GM21619 (cell line): ENCODE results near the gene SHISA8.

Source experiments
- ATAC-seq: cut with Tn5 transposase; IDR thresholded peaks from one replicate; pipeline ENCODE4 v1.9.1; 2021; ENCODE audit not compliant: unreplicated experiment

The SHISA8 gene

DNA sequence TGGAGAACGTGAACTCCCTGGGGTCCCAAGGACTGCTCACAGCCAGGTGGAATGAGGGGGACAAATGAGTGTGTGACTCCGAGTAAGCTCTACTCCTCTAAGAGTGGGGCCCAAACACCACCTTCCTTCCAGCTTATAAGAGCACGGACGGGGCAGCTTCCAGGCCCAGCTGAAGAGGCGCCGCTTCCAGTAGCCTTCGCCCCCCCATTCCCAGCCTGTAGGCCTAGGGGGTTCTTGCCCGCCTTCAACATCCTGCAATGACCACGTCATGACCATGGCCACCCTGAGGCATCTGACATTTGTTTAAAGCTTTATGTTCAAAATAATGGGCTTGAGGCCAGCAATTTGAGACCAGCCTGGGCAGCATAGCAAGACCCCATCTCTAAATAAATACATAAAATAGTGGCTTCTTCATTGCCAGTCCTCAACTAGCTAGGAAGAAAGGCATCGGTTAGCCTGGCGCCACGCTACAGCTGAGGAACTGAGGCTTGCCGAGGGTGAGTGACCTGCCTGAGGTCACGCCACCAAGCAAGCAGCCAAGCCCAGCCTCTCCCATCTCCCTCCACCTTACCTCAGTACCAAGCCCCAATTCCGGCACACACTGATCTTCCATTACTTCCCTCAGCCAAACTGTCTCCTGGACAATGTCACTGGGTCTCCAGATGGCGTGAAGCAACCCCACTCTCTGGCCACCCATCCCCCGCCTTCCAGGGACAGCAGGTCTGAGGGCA lies 19.6 kb upstream of the SHISA8 start:
- no peak for ATAC-seq

DNA sequence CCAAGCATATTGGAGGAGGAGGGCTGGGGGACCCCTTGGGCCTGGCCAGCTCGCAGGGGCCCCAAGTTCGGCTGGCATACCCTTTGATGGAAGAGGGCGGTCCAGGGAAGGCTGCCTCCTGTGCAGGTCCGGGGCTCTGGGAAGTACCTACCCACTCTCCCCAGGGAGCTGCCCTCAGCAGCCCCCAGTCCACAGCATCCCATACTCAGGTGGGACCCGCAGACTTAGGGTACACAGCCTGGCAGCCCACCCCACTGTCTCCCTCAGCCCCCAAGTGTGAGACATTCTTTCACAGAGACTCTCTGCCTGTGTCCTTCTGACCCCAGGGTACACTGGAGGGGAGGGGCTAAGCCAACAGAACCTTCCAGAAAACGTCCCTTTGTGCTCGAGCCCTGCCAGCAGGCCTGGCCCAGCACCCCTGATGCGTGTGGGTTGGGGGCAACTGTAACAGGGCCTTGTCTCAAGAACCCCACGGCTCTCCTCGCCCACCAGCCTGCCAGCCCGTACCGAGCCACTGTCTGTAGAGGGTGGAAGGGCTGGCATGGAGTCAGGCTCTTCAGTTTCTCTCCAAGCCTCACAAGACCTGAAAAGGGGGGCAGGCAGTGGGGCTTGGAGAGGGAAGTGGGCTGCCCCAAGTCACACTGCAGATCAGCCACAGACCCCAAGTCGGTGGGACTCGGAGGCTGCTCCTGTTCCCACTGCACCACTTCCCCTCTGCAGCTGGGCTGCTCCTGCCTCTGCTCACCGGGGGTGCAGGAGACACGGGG lies 18.7 kb upstream of the SHISA8 start:
- ATAC-seq: no peak

DNA sequence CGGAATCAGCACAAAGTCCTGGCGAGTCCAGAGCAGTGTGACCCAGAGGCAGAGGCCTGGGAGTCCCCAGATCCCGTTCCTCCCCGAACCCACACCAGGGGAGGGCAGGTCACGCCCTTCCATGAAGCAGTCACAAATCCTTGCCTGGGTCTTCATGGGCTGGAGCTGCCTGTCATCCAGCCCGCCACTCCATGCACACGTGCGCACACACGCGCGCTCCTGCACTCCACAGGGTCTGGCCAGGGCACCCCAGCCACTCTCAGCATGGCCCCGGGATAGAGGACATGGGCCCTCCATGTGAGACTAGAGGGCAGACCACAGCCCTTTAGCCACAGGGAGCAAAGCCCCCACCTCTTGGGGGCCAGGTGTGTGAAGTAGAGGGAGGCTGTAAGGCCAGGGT lies 17.5 kb upstream of the SHISA8 start:
- no peak for ATAC-seq

DNA sequence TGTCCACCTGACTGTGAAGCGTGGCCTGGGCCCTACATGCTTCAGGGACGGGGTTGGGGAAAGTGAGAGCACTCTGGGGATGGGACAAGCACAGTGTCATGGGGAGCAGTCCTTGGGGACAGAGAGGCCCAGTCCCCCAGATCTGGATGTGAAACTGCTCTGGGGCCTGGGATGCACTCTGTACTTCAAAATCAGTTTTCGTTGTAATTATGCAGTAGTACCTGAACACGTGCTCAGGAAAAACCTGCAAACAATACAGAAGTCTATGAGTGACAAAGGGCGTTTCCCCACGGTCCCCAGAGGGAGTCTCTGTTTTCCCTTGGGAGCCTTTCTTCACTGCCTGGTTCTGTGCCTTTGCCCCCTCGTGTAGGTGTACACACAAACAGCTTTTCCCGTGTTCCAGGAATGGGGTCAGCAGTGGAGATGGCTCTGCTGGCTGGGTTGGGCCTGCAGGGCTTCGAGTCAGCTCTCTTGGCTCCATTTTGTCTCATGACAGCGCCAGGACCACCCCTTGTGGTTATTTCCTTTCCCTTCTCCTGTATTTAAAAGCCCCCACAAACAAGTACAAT lies 16.9 kb upstream of the SHISA8 start:
- peak; percentile 30 for ATAC-seq

DNA sequence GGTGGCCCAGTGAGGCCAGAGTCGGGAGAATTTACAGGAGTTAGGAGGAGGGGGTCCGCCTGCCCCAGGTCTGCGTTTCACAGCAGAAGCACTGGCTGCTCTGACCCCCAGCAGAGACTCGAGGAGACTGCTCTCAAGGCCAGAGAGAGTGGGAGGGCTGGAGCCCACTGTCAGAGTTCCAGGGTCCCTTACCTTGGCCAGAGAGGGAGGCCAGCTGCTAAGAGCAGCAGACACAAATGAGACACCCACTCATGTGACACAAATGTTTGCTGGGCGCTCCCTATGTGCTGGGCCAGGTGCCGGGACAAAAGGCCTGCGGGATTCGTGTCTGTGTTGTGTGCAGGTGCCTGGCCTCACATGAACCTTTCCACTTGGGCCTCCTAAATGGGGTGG lies 14.5 kb upstream of the SHISA8 start:
- ATAC-seq: no peak

DNA sequence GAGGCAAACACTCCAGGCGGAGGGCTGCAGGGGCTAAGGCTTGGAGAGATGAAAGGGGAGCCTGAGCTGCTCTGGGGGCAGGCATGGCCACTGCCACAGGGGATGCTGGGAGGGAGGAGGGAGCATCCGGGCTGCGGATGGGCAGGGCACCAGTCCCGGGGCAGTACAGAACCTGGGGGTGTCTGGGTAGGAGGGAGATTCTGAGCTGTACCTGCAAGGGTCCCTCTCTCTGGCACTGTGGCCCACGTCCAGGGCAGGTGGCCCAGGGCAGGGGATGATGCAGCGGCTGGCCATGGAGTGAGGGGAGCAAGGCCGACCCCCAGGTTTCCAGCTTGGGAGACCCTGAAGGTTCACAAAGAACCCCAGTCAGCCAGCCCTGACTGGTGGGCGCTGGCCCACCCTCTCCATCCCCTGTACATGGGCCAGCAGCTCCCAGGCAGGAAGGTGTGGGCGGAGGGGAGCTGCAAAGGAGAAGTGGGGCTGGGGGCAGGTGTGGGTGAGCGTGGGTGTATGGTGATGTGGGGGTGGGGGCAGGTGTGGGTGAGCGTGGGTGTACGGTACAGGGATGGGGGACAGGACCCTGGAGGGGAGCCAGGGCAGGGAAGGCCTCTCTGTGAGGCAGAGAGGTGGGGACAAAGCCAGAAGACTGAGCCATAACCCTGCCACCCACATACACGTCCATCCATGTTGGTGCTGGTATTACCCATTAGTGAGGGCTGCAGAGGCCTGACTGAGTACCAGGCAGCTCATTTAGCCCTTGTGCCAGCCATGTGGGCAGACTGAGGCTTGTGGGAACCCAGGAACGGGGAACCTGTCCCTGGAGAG lies 13.9 kb upstream of the SHISA8 start:
- no peak for ATAC-seq

DNA sequence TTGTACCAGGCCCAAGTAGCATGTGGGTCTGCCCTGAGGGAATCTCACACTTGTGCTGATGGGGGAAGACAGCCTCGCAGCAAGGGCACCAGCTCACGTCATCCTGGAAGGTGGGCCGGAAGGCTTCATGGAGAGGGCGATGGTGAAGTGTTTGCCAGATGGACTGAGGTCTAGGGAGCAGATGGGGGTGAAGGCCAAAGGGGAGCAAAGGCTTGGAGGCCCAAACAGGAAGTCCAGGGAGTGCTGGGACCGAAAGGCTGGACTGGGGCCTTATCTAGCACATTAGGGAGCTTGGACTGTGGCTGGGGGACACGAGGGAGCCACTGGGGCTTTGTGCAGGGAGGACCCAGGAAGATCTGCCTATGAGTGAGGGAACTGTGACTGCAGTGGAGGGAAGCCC lies 12.9 kb upstream of the SHISA8 start:
- ATAC-seq: no peak

DNA sequence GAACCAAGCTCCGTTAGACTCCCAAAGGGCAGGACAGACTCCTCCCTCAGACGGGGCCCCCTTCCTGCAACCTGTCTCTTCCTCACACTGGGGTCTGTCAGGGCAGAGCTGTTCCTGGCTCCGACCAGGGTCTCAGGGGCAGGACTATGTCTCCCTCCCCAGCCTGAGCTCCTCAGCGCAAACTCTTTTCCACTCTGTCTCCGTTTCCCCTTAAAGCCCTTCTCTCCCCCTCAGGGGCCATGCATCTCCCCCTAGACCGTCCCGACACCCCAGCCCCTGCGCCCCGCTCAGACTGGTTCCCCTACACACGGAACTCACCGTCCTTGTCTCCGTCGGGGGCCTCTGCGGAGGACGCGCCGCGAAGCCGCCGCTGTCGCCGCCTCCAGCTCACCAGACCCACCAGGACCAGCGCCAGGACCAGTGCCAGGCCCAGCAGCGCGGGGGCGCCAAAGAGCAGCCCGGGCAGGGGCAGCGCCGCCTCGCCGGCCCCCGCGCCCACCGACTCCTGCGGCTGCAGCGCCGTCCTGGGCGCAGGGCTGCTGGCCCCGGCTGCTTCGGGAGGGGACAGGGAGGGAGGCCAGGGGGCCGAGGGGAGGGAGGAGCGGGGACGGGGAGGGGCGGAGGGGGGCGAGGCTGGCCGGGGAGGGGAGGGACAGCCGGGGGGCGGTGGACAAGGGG lies 11.0 kb upstream of the SHISA8 start:
- no peak for ATAC-seq

DNA sequence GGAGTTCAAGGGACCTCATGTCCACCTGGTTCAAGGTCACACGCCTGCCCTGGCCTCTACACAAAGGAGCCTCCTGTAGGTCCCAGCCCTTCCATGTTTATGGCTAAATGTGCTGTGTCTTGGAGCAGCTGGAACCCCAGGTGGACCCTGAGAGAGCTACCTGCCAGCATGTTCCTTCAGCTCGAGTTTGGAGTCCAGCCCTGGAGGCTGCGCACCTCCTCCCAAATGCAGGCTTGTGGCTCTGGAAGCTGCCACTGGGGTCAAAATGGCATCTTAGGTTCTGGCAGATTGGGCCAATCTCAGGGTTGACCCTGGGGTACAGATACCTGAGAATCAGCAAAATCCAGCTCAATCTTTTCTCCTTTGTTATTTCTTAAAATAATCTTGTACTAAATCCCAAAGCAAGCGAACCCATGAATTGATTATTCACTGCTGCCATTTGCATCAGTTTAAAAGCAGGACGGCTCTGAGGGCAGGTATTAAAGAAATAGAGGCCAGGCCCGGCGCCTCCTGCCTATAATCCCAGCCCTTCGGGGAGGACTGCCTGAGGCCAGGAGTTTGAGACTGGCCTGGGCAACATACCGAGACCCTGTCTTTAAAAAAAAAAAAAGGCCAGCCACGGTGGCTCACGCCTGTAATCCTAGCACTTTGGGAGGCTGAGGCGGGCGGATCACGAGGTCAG lies 8.9 kb upstream of the SHISA8 start:
- ATAC-seq: no peak

DNA sequence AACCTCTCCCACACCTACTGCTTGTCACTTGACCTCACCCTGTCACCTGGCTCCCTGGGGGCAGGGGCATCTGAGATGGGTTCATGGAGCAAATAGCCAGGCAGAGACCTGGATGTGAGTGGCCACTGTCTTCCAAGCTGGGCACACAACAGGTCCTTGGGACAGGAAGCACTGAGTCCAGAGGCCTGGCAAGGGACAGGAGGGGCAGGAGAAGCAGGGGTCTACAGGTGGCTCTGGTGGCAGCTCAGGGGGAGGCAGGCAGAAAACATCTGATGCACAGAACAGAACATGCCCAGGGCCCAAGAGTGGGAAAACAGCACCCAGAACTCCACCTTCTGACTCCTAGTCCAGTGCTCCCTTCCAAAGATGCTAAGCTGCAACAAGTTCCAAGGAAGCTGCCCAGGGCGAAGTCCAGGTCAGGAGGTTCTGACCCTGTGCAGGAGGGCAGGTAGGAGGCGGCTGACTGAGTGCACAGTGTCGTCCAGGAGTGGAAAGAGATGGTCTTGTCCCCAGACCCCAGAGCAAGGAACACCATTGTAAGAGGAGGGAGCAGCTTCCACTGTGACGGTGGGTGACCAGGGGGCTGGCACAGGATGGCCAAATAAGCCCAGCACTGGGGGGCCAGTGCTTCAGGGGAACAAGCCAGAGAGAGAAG lies 8.2 kb upstream of the SHISA8 start:
- no peak for ATAC-seq

DNA sequence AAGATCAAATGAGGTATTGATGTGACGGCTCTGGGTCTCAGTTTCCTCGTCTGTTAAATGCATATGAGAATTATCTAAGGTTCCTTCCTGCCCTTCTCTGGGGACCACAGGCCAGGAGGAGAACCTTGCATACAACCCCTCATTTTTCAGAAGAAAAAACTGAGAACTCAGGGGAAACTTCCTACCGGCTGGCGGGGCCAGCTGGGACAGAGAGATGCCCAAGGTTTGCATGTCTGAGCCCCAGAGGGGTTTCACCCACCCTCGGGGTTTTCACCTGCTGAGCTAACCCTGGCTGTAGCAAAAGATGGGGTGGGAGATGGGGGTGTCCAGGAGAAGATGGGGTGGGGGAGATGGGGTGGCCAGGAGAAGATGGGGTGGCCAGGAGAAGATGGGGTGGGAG lies 7.5 kb upstream of the SHISA8 start:
- no peak for ATAC-seq

DNA sequence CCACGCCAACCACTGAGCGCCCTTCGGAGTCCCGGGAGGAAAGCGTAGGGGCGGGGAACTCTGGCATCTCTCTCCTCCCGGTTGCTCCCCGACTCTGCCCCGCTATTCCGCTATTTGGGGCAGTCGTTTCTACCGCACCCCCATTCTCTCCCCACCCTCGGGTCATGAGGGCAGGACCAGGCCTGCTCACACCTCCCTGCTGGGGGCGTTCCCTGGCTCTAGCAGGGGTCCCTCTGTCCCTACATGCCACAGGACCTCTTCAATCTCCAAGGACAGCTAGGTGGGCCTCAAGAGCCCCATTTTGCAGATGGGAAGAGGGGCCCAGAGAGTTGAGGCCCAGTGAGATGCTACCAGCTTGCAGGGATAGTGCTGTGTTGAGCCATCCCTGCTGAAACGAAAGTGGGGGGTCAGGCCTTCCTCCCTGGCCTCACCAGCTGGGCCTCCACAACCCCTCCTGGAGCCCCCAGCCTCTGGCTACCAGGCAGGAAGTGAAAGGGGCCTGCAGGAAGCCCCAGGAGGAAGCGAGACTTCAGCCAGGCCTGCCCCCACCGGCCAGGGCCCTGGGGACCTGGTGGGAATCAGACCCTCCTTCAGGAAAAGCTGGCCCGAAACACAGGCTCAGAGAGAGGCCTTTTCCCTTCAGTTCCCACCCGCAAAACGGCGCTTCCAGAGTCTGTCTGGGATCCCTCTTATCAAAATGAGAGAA lies 5.5 kb upstream of the SHISA8 start:
- peak; percentile 18 for ATAC-seq

DNA sequence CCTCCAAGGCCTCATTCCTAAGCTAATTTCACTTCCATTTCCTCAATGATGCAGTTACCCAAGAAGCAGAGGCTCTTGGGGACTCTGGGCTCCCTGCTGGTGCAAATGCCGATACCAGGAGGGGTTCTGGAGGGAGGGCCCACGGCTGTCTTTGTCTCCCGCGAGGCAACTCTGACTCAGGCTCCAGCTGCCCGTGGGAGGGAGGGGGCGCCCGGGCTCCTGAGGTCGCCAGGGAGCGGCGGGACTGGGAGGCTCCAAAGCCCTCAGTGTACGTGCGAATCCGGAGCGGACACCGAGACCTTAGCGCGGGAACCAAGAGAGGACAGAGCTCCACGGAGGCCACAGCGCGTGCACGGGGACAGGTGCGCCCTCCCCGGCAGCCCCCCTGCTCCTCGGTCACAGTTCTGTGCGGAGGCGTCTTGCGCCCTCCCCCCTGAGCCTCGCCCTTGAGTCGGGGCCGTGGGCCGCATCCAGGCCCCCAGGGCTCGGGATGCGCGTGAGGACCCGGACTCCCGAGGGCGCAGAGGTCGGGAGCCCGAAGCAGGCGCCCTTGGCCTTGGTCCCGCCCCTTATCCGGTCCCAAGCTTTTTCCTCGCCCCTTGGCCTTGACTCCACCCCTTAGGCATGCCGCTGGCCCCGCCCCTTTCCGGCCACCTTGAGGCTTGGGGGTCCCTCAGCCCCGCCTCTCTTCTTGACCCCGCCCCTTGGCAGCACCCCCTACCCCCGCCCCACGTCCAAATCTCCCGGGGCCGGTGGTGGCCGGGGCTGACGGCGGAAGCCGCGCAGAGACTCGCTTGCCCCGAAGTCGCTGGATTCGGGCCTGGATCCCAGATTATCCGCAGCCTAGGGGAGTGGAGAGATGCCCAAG lies 4.7 kb upstream of the SHISA8 start:
- peak; percentile 42 for ATAC-seq

DNA sequence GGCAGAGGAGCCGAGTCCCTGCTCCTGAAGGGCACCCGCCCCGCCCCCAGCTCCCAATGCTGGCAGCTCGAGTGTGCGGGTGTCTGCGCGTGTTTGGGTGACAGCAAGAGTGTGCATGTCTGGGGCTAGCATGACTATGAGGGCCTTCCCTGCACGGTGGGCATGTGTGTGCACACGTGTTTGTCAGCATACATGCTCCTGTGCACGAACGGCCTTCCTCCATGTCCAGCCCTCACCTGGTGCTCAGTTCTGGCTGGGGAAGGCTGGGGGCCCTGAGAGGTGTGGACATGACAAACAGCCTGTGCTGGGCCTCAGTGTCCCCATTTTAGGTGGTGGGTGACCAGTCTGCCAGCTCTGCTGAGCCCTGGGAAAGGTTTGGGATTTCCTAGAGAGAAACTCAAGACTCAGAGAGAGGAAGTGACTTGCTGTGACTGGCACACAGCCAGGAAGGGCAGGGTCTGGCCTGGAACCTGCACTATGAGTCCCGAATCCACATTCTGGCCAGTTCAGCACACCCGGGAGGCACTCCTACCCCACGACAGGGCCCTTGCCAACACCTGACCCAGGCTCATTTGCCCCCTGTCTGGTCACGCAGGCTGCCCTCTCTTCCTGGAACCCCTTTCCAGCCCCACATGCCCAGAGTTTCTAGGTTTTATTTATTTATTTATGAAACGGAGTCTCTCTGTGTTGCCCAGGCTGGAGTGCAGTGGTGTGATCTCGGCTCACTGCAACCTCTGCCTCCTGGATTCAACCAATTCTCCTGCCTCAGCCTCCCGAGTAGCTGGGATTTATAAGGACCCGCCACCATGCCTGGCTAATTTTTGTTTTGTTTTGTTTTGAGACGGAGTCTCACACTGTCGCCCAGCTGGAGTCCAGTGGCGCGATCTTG lies 3.3 kb upstream of the SHISA8 start:
- ATAC-seq: no peak

DNA sequence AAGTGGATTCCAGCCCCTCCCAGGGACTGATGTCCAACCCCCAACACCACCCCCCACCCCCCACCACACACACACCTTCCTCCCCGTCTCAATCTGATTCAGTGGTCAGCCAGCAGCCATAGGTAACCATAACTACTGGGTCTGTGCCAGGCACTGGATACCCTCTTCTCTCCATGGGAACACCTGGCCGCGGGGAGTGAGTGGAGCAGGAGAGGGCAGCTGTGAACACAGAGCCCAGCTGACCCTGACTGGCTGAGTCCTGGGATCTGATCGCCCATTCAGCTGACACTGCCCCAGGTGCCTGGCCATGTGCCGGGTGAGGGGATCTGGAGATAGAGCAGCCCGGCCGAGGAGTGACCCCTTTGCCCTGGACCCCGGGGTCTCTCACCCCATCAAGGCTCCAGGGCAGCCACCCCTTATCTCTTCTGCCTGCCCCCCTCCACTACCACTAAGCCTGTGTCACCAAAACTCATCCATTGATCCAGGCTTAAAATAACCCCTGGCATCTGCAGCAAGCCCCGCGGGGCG lies 2.6 kb upstream of the SHISA8 start:
- ATAC-seq: no peak

DNA sequence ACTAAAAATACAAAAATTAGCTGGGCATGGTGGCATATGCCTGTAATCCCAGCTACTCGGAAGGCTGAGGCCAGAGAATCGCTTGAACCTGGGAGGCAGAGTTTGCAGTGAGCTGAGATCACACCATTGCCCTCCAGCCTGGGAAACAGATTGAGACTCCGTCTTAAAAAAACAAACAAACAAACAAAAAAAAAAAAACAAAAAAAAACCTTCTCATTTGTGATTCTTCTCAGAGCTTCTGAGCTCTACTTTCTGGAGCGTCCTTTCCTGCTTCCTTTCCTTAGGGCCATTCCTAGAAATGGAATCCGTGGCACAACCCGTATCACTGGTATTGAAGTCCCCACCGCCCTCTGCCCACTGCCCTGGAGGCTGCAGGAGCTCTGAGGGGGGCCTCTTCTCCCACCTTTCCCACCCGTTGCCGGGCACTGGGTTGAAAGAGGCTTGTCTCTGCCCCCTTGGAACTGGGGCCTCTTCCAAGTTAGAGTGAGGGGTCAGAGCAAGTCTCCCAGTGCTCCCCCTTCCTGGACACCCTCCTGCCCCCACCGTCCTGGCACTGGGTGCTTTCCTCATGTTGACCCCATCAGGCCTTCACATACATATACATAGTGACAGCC lies 2.0 kb upstream of the SHISA8 start:
- no peak for ATAC-seq
